Measurements from ENCODE around the gene CLIC1.

Gene CLIC1

GRCh38 chr6:31737991-31738979, 2.0 kb upstream of the CLIC1 start:
- DNase-seq (ENCODE audit: low spot score) = peak; percentile 81

DNA sequence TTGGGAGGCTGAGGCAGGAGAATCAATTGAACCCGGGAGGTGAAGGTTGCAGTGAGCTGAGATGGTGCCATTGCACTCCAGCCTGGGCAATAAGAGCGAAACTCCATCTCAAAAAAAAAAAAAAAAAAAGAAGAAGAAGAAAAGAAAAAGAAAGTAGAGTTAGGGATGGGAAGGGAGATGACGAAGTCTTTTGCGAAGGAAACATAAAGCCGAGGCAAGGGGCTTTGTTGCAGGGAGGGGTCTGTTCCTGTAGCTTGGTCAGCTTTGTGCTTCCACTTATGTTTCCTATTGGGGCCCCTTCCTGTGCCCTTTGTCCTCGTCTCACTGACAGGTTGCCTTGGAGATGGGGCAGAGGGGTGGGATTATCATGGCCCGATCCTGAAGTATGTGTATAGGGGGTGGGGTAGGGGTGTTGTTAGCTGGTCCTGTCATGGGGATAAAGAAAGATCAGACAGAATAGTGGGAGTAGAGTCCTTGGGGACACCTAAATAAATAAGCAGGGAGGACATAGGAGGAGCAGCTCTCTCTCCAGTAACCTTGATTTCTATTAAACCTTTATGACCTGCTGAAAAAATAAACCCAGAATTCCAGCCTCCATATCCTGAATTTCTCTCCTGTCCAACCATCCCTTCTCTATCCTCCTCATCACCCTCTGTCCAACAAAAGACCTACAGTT, 1.1 kb upstream of the CLIC1 start:
- no peak for DNase-seq (ENCODE audit: low spot score)

DNA sequence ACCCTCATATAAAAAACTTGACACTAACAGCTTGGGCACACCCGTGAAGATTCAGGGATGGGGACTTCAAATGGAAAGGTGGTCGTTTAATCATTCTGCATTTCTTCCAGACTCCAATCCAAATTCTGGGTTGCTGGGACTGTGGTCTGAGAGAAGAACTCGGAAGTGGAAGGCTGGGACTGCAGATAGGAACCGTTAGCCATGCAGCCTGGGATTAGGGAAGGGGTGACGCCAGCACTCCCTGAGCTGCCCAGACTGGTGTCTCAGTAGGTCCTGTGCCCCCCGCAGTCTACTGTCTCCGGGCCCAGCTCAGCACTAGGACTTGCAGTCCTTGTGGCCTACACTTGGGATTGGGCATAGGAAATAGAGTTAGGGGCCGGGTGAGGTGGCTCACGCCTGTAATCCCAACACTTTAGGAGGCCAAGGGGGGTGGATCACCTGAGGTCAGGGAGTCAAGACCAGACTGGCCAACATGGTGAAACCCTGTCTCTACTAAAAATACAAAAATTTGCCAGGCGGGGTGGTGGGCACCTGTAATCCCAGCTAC, 511 bp upstream of the CLIC1 start:
- DNase-seq (ENCODE audit: low spot score) = no peak

DNA sequence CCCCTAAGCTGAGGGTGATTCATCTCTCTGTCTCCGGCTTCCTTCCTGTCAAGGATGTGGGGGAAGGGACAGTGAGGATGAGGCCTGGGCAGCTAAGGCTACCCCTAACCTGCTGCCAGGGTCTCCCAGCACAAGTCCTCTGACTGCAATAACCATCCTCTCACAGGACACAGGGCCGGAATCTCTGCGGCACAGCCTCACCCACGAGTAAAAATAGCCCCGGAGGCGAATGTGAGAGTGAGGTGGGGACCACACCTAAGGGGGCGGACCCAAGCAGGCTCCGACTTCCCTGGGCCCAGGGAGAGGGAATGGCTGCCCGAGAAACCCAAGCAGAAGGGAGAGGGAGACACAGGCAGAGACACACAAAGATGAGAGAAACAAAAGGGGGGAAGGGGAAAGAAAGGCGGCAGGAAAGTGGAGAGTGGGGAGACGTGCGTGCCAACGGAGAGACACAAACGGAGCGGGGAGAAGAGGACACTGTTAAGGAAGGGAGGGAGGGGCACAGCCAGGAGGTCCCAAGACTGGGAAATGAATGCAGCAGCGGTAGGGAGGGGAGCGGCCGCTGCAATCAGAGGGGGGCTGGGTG, 1.4 kb downstream of the CLIC1 start:
- peak; percentile 60 for DNase-seq (ENCODE audit: low spot score)

DNA sequence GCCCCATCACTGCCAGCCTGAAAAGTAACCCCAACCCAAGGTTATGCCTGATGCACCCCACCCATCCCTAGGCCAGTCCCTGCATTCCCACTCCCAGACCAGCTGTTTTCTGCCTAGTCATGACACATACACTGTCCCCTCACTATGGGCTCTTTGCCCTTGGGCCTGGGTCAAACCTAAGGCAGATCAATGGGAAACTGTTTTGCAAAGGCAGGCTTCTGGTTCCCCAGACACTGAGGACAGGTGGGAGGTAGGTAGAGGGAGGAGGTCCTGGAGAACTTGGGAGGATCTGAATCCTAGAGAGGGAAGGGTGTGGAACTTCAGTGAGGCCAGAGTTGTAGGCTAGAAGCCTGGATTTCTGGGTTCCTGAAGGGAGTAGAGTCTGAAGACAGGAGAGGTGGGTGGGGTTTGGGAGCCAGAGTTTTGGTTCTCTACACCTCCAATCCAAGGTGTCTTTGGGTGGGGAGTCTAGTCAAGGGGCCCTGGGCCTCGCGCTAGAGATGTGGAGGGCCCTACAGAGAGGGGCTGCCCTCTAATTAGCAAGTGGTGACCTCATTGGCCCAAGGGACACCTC, 2.0 kb downstream of the CLIC1 start:
- no peak for DNase-seq (ENCODE audit: low spot score)

DNA sequence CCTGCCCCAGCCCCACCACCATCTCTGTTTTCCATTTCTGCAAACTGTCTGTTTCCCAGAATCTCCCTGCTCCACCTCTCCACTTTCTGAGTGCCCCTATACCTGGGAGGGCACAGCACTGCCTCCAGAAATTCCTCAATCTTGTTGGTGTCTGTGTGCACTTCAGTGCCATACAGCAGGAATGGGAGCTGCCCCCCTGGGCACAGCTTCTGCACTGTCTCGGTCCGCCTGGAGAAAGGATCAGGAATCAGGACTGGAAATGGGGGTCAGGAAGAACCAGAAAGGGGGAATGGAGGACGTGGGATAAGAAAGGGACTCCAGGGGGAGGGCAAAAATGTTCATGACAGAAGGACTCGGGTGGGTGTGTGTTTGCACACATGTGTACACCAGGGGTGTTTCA, 2.6 kb downstream of the CLIC1 start:
- no peak for DNase-seq (ENCODE audit: low spot score)

DNA sequence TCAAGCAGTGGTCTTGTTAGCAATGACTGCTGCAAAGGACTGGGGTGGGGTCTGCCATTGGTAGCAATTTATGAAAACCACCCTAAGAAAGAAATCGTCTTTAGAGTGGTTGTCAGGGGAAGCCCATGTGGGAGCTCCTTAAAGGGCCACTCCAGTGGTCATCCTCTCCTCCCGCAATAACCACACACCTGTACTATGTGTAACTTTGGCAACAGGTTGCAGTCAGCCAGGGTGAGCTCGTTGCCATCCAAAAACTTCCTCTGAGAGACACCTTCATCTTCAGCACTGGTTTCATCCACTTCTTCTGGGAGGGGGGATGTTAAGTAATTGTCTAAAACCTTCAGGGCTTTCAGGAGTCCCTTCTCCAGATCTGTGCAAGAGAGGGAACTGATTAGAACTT, 4.3 kb downstream of the CLIC1 start:
- DNase-seq (ENCODE audit: low spot score) = no peak

- no peak for DNase-seq (ENCODE audit: low spot score)
Observed at GRCh38 chr6:31730631-31731086, 5.7 kb downstream of the CLIC1 start.

DNA sequence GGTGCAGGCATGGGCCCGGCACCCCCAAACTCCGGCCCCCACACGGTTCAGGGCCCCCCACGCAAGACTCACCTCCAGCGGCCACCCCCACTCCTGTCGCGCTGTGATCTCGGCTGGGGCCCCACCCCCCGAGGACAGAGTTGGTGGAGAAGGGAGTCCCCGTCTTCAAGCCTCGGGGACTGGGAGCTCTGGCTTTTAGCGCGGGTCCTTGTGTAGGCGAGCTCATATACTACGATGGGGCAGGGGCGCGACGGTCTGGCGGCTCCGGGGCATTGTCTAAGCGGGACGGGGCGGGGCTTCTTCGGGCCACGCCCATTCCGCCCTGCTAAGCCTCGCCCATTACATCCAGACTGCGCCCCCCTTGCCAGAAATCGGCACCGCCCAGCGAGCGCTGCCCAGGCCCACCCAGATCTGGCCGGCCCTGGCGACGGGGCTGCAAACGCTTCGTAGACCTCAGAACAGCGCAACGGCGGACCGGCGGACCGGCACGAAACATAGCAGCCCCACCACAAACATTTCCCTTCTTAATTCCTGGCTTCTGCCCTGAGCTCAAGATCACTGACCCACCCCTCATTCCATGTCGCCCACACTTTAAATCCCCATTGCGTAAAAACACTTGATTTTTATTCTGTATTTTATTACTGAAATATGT, 6.2 kb downstream of the CLIC1 start:
- DNase-seq (ENCODE audit: low spot score) = peak; percentile 90

GRCh38 chr6:31729515-31729978, 6.8 kb downstream of the CLIC1 start:
- peak; percentile 94 for DNase-seq (ENCODE audit: low spot score)

- DNase-seq (ENCODE audit: low spot score) = no peak
Observed at GRCh38 chr6:31728767-31729514, 7.4 kb downstream of the CLIC1 start, which contains the start of gene DDAH2. DDAH2 (minus strand) TSS chr6:31729299; CDS start chr6:31729161, 138 bp downstream.

DNA sequence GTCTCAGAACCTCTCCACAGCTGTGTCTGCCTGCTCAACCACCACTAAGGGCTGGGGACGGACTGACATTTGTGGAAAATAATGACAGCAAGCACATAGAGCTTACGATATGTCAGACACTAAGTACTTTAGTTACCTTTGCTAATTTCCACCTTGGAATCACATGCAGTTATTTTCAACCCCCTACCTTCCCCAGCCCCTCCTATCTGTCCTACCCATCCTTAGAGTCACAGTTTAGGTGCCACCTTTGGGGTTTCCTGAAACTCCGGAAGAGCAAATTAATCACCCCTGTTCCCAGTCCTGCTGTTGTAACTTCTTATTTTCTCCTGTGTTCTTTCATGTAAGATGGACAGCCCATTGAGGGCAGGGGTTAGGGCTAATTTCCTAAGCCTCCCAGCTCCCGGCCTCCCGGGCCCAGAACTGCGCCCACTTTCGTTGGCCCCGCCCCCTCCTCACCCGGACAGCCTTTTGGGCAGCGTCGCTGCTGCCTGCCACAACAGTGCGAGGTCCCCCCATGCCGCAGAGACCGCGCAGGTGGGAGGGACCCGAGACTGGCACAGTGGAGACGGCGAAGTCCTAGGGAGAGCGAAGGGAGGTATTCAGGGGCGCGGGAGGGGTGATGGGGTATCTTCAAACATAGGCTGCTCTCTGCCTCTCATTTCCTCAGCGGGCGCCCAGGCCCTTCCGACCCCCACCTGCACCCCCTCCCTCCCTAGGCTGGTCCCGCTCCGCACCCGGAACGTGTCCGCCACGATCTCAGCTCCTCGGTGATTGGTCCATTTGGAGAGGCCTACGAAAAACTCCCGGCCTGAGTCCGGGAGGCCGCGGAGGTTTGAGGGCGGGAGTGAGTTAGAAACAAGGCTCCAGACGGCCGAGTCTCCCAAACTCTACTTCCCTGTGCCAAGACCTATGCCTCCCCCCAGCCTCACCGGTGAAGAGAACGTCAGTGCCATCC, 8.3 kb downstream of the CLIC1 start:
- peak; percentile 41 for DNase-seq (ENCODE audit: low spot score)

DNA sequence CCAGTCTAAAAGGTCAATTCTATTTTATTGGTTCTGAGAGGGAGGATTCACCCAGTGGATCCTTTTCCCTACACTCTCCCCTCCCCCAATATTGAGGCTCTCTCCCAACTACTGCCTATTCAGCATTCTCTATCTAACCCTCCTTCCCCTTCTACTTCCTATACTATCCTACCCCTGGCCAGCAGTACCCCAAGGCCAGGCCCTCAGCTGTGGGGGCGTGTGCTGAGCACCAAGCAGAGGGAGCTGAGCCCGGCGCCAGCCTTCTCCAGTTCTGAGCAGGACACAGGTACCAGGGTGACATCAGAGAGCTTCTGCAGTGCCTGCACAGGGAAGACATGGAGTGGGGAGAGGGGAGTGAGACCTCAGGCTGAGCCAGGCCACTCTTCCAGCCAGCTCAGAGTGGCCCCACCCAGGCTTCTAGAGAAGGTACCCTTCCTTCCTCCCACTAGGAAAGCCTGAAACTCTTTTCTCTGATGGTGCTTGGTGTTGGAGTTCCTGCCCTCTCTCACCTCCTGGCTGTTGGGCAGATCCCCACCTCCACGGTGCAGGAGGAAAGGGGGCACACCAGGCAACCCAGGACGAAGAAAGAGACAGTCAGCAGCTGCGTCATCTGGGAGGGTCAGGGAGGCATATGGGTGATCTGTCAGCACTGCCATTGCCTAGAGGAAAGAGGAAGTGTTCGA, 9.2 kb downstream of the CLIC1 start:
- DNase-seq (ENCODE audit: low spot score) = no peak

DNA sequence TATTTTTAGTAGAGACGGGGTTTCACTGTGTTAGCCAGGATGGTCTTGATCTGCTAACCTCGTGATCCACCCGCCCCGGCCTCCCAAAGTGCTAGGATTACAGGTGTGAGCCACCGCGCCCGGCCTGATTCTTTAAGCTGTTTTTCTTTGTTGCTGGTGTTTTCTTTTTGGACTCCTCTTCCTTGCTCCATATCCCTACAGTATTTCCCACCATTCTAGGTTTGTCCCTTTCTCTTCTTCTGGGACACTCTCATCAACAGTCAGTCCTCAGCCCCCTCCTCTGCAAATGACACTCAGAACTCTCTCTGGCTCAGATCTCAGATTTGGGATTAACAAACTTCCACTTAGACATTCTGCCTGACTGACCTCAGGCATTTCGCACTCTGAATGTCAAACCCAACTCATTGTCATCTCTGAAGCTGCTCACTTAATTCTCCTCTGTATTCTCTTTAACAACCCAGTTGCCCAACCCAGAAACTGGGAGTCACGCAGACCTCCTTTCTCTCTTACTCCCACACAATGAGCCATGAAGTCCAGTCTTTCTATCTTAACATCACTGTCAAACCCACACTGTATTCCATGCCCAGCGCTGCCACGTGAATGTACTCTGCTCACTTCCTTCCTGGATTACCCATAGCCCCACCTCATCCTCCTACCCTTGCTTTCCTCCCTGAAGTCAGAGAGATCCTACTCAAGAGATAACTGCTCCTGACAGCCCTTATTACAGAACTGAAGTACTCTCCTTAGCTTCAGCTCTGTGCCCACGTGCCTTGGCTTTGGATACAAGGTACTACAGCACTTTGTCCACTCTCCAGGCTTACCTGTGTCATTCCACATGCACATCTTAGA, 10.6 kb downstream of the CLIC1 start:
- DNase-seq (ENCODE audit: low spot score) = no peak

DNA sequence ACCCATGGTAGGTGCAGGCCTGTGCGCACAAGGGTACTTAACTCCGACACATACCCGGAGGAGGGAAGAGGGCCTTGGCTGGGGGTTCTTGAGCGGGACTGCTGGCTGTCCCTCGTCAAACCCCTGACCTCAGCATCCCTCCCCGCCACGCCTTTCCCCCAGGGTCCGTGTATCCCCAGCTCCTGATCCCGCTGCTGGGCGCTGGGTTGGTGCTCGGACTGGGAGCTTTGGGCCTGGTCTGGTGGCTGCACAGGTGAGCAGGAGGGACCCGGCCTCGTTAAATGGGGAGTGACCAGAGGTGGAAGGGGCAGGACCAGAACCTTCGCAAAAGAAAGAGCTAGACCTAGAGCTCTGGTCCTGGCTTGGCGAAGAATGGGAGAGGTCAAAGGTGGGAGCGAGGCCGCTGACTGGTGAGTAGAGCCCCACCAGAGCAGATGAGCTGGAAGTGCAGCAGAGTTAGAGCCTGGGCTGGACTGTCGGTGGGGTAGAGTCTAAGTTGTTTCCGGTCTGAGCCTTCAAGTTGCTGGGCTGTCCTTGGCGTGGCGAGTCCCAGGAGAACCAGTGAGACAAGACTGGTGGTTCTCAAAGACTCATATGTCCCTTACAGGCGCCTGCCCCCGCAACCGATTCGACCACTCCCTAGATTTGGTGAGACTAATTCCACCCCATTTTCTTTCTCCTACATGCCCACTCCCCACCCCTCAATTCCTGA, 12.2 kb downstream of the CLIC1 start:
- DNase-seq (ENCODE audit: low spot score) = no peak

- DNase-seq (ENCODE audit: low spot score) = no peak
Observed at GRCh38 chr6:31723245-31723979, 12.9 kb downstream of the CLIC1 start, which contains the start of gene MPIG6B. MPIG6B (plus strand) TSS chr6:31723373; CDS start chr6:31723384, 11 bp downstream.
